GM19324 (cell line): ENCODE data around the gene ODAD3.
"Not testable (repeated sequence)": the region's sequence is repeated elsewhere in the genome, so short reads cannot be mapped to it uniquely, and the experiment has no call there.

ENCODE experiments used
- ATAC-seq: cut with Tn5 transposase; IDR thresholded peaks from one replicate; pipeline ENCODE4 v1.9.1; 2021; ENCODE audit warnings: mild to moderate bottlenecking, moderate library complexity; ENCODE audit not compliant: unreplicated experiment, low FRiP score

ODAD3 gene

GRCh38 chr19:11408591-11408990 is 26.3 kb downstream of the ODAD3 start:
- no peak for ATAC-seq

- ATAC-seq = not testable (repeated sequence)
Observed at GRCh38 chr19:11406703-11407236, 28.2 kb downstream of the ODAD3 start.

GRCh38 chr19:11405846-11406643 is 28.9 kb downstream of the ODAD3 start:
- ATAC-seq = no peak

- no peak for ATAC-seq
Observed at GRCh38 chr19:11404588-11405222, 30.2 kb downstream of the ODAD3 start.

- no peak for ATAC-seq
Observed at GRCh38 chr19:11401808-11402543, 32.9 kb downstream of the ODAD3 start.

- ATAC-seq = no peak
Observed at GRCh38 chr19:11400798-11401197, 34.1 kb downstream of the ODAD3 start.

- ATAC-seq = no peak
Observed at GRCh38 chr19:11399667-11400066, 35.3 kb downstream of the ODAD3 start.

GRCh38 chr19:11397089-11397610 is 37.8 kb downstream of the ODAD3 start:
- ATAC-seq = no peak

- no peak for ATAC-seq
Observed at GRCh38 chr19:11390933-11391680, 43.8 kb downstream of the ODAD3 start.

GRCh38 chr19:11390359-11390758 is 44.6 kb downstream of the ODAD3 start:
- ATAC-seq = no peak

GRCh38 chr19:11387162-11388034 is 47.5 kb downstream of the ODAD3 start:
- ATAC-seq = no peak

GRCh38 chr19:11384778-11385129 is 50.2 kb downstream of the ODAD3 start:
- ATAC-seq = no peak

GRCh38 chr19:11383706-11384048 is 51.2 kb downstream of the ODAD3 start:
- no peak for ATAC-seq

GRCh38 chr19:11382898-11383705 is 51.8 kb downstream of the ODAD3 start:
- no peak for ATAC-seq

GRCh38 chr19:11380653-11381537 is 54.0 kb downstream of the ODAD3 start:
- ATAC-seq = peak; percentile 84

GRCh38 chr19:11379857-11380350 is 55.0 kb downstream of the ODAD3 start:
- no peak for ATAC-seq

GRCh38 chr19:11379269-11379845 is 55.6 kb downstream of the ODAD3 start:
- ATAC-seq = not testable (repeated sequence)
